22Rv1 (cell line): ENCODE results near the gene ARL5C.

Experiments
- CTCF ChIP-seq: fragments of 450-650 bp; IDR thresholded peaks from 2 replicates; pipeline ENCODE4 v1.5.1; 2017; ENCODE audit warnings: mild to moderate bottlenecking
- ZFX ChIP-seq: fragments of 450-650 bp; IDR thresholded peaks from 2 replicates; pipeline ENCODE4 v1.6.1; 2017; ENCODE audit warnings: antibody characterized with exemption, borderline replicate concordance

- TF ChIP-seq CTCF (no peak), ZFX (no peak)
These were observed 725 bp upstream of the ARL5C start for GRCh38 chr17:39166437-39167335.
